GM12878 (cell line): Measurements from ENCODE around the gene HTR2B. TPM values are rescaled to one million over a fixed set of nuclear protein-coding genes. Genes with fewer than 3 reads are reported as not detected.

Experiments used
- ATAC-seq: fragments of 200-7000 bp; cut with Tn5 transposase; 3 replicates; pipeline ENCODE4 v1.9.1; 2020; ENCODE audit warnings: mild to moderate bottlenecking, moderate library complexity
- BruUV-seq: library from RNA; stranded (reverse); fragments of 400-500 nt; replicated peaks from 2 replicates; lab custom pipeline; 2021; lab: Mats Ljungman, UMichigan
- CTCF ChIA-PET: fragments of 300-600 bp; sonication (Branson Sonifier 250); formaldehyde crosslinking; extraction: SDS; loops from one replicate; lab custom pipeline; 2021; ENCODE audit warnings: inconsistent platforms; lab: Yijun Ruan, JAX
- POLR2A ChIA-PET: fragments of 350-600 bp; formaldehyde crosslinking; extraction: SDS; loops from one replicate; lab custom pipeline; 2021; ENCODE audit warnings: inconsistent platforms; lab: Charles Lee
- RAD21 ChIA-PET: fragments of 300-600 bp; sonication (Branson Sonifier 250); formaldehyde crosslinking; loops from one replicate; lab custom pipeline; 2023; ENCODE audit warnings: antibody characterized with exemption; ENCODE audit not compliant: unreplicated experiment; lab: Charles Lee
- SMC1A ChIA-PET: fragments of 300-600 bp; sonication (Branson Sonifier 250); formaldehyde crosslinking; loops from one replicate; lab custom pipeline; 2023; ENCODE audit not compliant: unreplicated experiment, uncharacterized antibody; lab: Charles Lee
- DNase-seq: peaks from one replicate; pipeline ENCODE4 v3.0.0-alpha.2; 2011; ENCODE audit warnings: low read depth, low spot score
- FAIRE-seq: peaks from 3 replicates; lab custom pipeline; 2011; peaks lifted over from hg19 to GRCh38; lab: Jason Lieb, UNC
- H2AFZ ChIP-seq: 2 replicates; pipeline ENCODE4 v1.6.0; 2011; ENCODE audit warnings: low read depth, low read length, control low read depth; ENCODE audit not compliant: control insufficient read depth
- H3K27ac ChIP-seq: 2 replicates; pipeline ENCODE4 v1.5.1; 2011; ENCODE audit warnings: control low read depth; ENCODE audit not compliant: control insufficient read depth, insufficient read depth
- H3K27me3 ChIP-seq, 2 experiments: replicated peaks in 1 of 2; 2 replicates each; pipeline versions ENCODE4 v1.6.0 to v1.6.1; 2011; ENCODE audit warnings: low read length in 1 of 2; ENCODE audit not compliant: control insufficient read depth in 2 of 2, insufficient read depth in 2 of 2
- H3K36me3 ChIP-seq, 2 experiments: 2 replicates each; pipeline ENCODE4 v1.5.1; 2011; ENCODE audit warnings: low read length in 1 of 2; ENCODE audit not compliant: control insufficient read depth in 2 of 2, insufficient read depth in 2 of 2
- H3K4me1 ChIP-seq: 2 replicates; pipeline ENCODE4 v1.6.1; 2011; ENCODE audit warnings: mild to moderate bottlenecking, low read length, moderate library complexity, mixed read lengths; ENCODE audit not compliant: control insufficient read depth, insufficient read depth
- H3K4me2 ChIP-seq: 2 replicates; pipeline ENCODE4 v1.6.0; 2011; ENCODE audit warnings: control low read depth; ENCODE audit not compliant: control insufficient read depth, insufficient read depth
- H3K4me3 ChIP-seq: fragments of 200-600 bp; sonication (generic); 2 replicates; pipeline ENCODE4 v1.5.1; 2016
- H3K79me2 ChIP-seq: 2 replicates; pipeline ENCODE4 v1.6.0; 2011; ENCODE audit warnings: low read length; ENCODE audit not compliant: control insufficient read depth, insufficient read depth
- H3K9ac ChIP-seq: 2 replicates; pipeline ENCODE4 v1.8.0; 2011; ENCODE audit warnings: low read length, control low read depth, mixed read lengths; ENCODE audit not compliant: control insufficient read depth, insufficient read depth
- H3K9me3 ChIP-seq: replicated peaks from 3 replicates; pipeline ENCODE4 v1.5.1; 2011; ENCODE audit warnings: mild to moderate bottlenecking, low read length; ENCODE audit not compliant: control insufficient read depth, insufficient read depth
- H4K20me1 ChIP-seq: 2 replicates; pipeline ENCODE4 v1.6.0; 2011; ENCODE audit not compliant: control insufficient read depth, insufficient read depth
- CBFB ChIP-seq: IDR thresholded peaks from 2 replicates; pipeline ENCODE4 v1.6.1; 2016; ENCODE audit warnings: antibody characterized with exemption, low read depth
- FOXM1 ChIP-seq: IDR thresholded peaks from 2 replicates; pipeline ENCODE4 v1.6.1; 2012; ENCODE audit warnings: low read depth, mild to moderate bottlenecking, inconsistent platforms, low read length, moderate library complexity
- HCFC1 ChIP-seq: fragments of 150-350 bp; IDR thresholded peaks from 2 replicates; pipeline ENCODE4 v1.6.1; 2014; ENCODE audit warnings: low read length
- IRF4 ChIP-seq: IDR thresholded peaks from 2 replicates; pipeline ENCODE4 v1.6.1; 2011; ENCODE audit warnings: low read depth, low read length
- KDM1A ChIP-seq: fragments of 200-600 bp; sonication (generic); IDR thresholded peaks from 2 replicates; pipeline ENCODE4 v1.6.1; 2016; ENCODE audit warnings: borderline replicate concordance
- NBN ChIP-seq: fragments of 450-650 bp; IDR thresholded peaks from 2 replicates; pipeline ENCODE4 v1.6.1; 2016
- PAX5 ChIP-seq: IDR thresholded peaks from 2 replicates; pipeline ENCODE4 v1.6.1; 2011; ENCODE audit warnings: low read depth, low read length, borderline replicate concordance
- SIN3A ChIP-seq: IDR thresholded peaks from 2 replicates; pipeline ENCODE4 v1.6.1; 2012; ENCODE audit warnings: low read depth, low read length, improper control_type of control experiment
- SRF ChIP-seq, 2 experiments: IDR thresholded peaks; 2 replicates each; pipeline ENCODE4 v1.6.1; 2011; ENCODE audit warnings: low read depth in 2 of 2, low read length in 2 of 2, mild to moderate bottlenecking in 1 of 2, moderate library complexity in 1 of 2
- WRNIP1 ChIP-seq: IDR thresholded peaks from 2 replicates; pipeline ENCODE4 v1.6.1; 2011; ENCODE audit warnings: low read depth, low read length, improper control_type of control experiment, borderline replicate concordance
- WGBS: methylation state at CpG from one replicate; pipeline ENCODE4 v1.1.6; 2016; ENCODE audit warnings: low lambda C conversion rate; ENCODE audit not compliant: insufficient replicate concordance, insufficient coverage; ENCODE audit errors: missing lambda C conversion rate; 5-methylcytosine and 5-hydroxymethylcytosine counted together
- in situ Hi-C: fragments of 300-500 bp; cut with MboI; formaldehyde crosslinking; loops from 9 replicates; pipeline ENCODE4 v1.14.3; 2018; ENCODE audit warnings: mixed read lengths
- intact Hi-C: fragments of 100-400 bp; cut with micrococcal nuclease; formaldehyde crosslinking; loops from one replicate; pipeline ENCODE4 v1.14.2; 2022; ENCODE audit not compliant: unreplicated experiment
- polyA plus RNA-seq, 11 experiments: library from polyadenylated mRNA; depleted of rRNA in 4 of 11; unstranded in 6 of 11; stranded (reverse) in 5 of 11; fragments of >200 nt; fragmentation: Nextera tagmentation in 4 of 11; fragmentation: Illumina TruSeq in 1 of 11; extraction: Ambion mirVana in 4 of 11; extraction: Trizol in 1 of 11; gene quantifications; 1 replicate in 1 of 11; 2 replicates in 10 of 11; pipeline versions ENCODE4 v1.2.1 to v1.2.3, GENCODE V29; 2011 to 2016; ENCODE audit warnings: inconsistent platforms in 2 of 11, missing spikeins in 2 of 11, low read depth in 1 of 11
- total RNA-seq, 4 experiments: library from RNA; depleted of rRNA in 3 of 4; stranded (reverse); fragments of >200 nt in 3 of 4; fragmentation: Illumina TruSeq in 1 of 4; extraction: Trizol in 1 of 4; gene quantifications; 2 replicates each; pipeline versions ENCODE4 v1.2.1 to v1.2.3, GENCODE V29; 2013 to 2021
- TF ChIP-seq, protein P1 (sequence below): fragments of 450-650 bp; IDR thresholded peaks from 2 replicates; pipeline ENCODE4 v1.6.1; 2018; ENCODE audit warnings: borderline replicate concordance, mild to moderate bottlenecking; ENCODE audit not compliant: partially characterized antibody

HTR2B gene
- total and polyA plus RNA-seq, 10 of the 15 experiments (the other 5 are each of a cell fraction or from before 2014, with no cell fraction given) = 0.03 to 1.2 (median 0.15) TPM

DNA sequence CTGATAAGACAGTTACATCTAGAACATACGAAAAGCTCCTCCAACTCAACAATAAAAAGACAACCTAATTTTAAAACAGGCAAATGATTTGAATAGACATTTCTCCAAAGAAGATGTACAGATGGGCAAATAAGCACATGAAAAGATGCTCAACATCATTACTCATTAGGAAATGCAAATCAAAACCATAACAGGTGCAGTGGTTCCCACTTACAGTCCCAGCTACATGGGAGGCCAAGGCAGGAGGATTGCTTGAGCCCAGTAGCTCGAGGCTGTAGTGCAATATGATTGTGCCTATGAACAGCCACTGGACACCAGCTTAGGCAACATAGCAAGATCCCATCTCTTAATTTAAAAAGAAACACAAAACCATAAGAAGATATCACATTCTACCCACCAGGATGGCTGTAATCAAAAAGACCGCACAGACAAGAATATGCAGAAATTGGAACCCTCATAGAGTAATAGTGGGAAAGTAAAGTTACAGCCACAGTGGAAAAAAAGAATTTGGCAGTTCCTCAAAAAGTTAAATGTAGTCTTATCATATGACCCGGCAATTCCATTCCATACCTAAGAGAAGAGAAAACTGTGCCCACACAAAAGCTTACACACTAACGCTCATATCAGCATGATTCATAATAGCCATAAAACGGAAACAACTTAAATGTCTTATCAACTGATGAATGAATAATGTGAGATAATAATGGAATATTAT is 43.1 kb upstream of the HTR2B start:
- Histone ChIP-seq H3K4me2 (no peak overlapping the region), H3K79me2 (no peaks in the 10 kb centered on the region), H3K4me3 (no peak overlapping the region), H3K4me1 (no peaks in the 10 kb centered on the region)
- ChIA-PET CTCF (interaction anchor here (1.1 to 2.0 kb wide), 4 partner anchors 12 to 66 kb away, joined by 3 to 10 read pairs (median 6); no protein-coding TSS in a partner anchor), RAD21 (interaction anchor here (0.6 to 1.4 kb wide), 2 partner anchors 12 to 232 kb away, joined by 3 to 5 read pairs; no protein-coding TSS in a partner anchor), SMC1A (interaction anchor here (0.7 to 4.0 kb wide), 5 partner anchors 8 to 237 kb away, joined by 3 to 17 read pairs (median 3); no protein-coding TSS in a partner anchor), POLR2A (interaction anchor here (1.4 kb wide), 1 partner anchor 12 kb away, joined by 3 read pairs; no protein-coding TSS in a partner anchor)
- 67% methylated on average over 6 of the region's 6 CpGs for WGBS
- BruUV-seq = no TSS peak
- TF ChIP-seq FOXM1 (no peak), CBFB (no peak), WRNIP1 (no peak), KDM1A (no peak), IRF4 (no peak), PAX5 (no peak), SIN3A (no peak), NBN (no peak), HCFC1 (no peak), SRF (IDR thresholded peaks at IDR 0.05; ENCODE audit: low read depth in 2 of 2, low read length in 2 of 2) (no peak)
- TF ChIP-seq, protein P1, sequence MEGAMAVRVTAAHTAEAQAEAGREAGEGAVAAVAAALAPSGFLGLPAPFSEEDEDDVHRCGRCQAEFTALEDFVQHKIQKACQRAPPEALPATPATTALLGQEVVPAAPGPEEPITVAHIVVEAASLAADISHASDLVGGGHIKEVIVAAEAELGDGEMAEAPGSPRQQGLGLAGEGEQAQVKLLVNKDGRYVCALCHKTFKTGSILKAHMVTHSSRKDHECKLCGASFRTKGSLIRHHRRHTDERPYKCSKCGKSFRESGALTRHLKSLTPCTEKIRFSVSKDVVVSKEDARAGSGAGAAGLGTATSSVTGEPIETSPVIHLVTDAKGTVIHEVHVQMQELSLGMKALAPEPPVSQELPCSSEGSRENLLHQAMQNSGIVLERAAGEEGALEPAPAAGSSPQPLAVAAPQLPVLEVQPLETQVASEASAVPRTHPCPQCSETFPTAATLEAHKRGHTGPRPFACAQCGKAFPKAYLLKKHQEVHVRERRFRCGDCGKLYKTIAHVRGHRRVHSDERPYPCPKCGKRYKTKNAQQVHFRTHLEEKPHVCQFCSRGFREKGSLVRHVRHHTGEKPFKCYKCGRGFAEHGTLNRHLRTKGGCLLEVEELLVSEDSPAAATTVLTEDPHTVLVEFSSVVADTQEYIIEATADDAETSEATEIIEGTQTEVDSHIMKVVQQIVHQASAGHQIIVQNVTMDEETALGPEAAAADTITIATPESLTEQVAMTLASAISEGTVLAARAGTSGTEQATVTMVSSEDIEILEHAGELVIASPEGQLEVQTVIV = no peak
- TF ChIP-seq, all 136 proteins: peak for 0
- Histone ChIP-seq H3K27ac (no peak overlapping the region), H3K27me3 (no peaks in the 10 kb centered on the region), H3K9me3 (no peaks in the 10 kb centered on the region), H3K36me3 (peaks cover 2 to 29% of the 10 kb centered on the region in 2 experiments), H2AFZ (no peak overlapping the region), H3K9ac (no peak overlapping the region), H4K20me1 (no peaks in the 10 kb centered on the region)
- intact Hi-C loops (no loop called here), in situ Hi-C loops (no loop called here)
- no peak for DNase-seq
- no peak for ATAC-seq
- FAIRE-seq = no peak
